Left ventricle myocardium superior (tissue), 1 donor: ENCODE measurements around the gene KCNIP1. TPM values are rescaled to one million over a fixed set of nuclear protein-coding genes. Genes with fewer than 3 reads are reported as not detected.

ENCODE experiments used
- ATAC-seq: fragments of 200-7000 bp; cut with Tn5 transposase; one replicate; pipeline ENCODE4 v1.9.1; 2020; ENCODE audit warnings: mild to moderate bottlenecking, moderate library complexity
- DNase-seq: peaks from one replicate; pipeline ENCODE4 v3.0.0-alpha.2; 2020
- intact Hi-C: fragments of 100-400 bp; cut with micrococcal nuclease; formaldehyde crosslinking; loops from one replicate; pipeline ENCODE4 v1.11.0; 2022
- long read RNA-seq: library from polyadenylated mRNA; unstranded; transcript quantifications from one replicate; pipeline ENCODE4 v2.0.0, GENCODE V29; 2021
- total RNA-seq: library from RNA; stranded (reverse); fragmentation: NEBNext Ultra II Directional; extraction: Animal tissue kit (Norgen Biotek cat#: 25700); gene quantifications from one replicate; pipeline ENCODE4 v1.2.1, GENCODE V29; 2021
- donor health status: DM: no; HTN: yes; CAD: no; lungs with severe emphysema.

The KCNIP1 gene
- 0.20 TPM for total RNA-seq
- long read RNA-seq, partial matches to known transcripts = 0 of 1 reads
- long read RNA-seq, other reads (novel, unspliced or antisense) = 1 of 1 reads

GRCh38 chr5:170503990-170504596, at the start of gene KCNIP1:
TSS of gene KCNIP1 (plus strand) at chr5:170504020.
- DNase-seq (peak; percentile 58), ATAC-seq (peak; percentile 73)
- intact Hi-C loops = no loop called here

GRCh38 chr5:170463426-170463825, 40.4 kb upstream of the KCNIP1 start:
- DNase-seq (no peak), ATAC-seq (no peak)
- intact Hi-C loops = no loop called here

- intact Hi-C loops = no loop called here
- ATAC-seq (no peak), DNase-seq (no peak)
These were observed 39.3 kb upstream of the KCNIP1 start for GRCh38 chr5:170464280-170465127.

GRCh38 chr5:170466553-170466952, 37.3 kb upstream of the KCNIP1 start:
- intact Hi-C loops = no loop called here

GRCh38 chr5:170466988-170467707, 36.7 kb upstream of the KCNIP1 start:
- DNase-seq (no peak), ATAC-seq (no peak)
- intact Hi-C loops = no loop called here

More at GRCh38 chr5:170466553-170466952, 37.3 kb upstream of the KCNIP1 start:
- ATAC-seq (no peak), DNase-seq (no peak)

GRCh38 chr5:170468633-170469285, 35.1 kb upstream of the KCNIP1 start:
- intact Hi-C loops = no loop called here
- DNase-seq (no peak), ATAC-seq (no peak)

GRCh38 chr5:170469414-170469813, 34.4 kb upstream of the KCNIP1 start:
- ATAC-seq = no peak
- DNase-seq = no peak
- intact Hi-C loops = no loop called here

- DNase-seq (no peak), ATAC-seq (no peak)
- intact Hi-C loops = no loop called here
These were observed 33.5 kb upstream of the KCNIP1 start for GRCh38 chr5:170470275-170470674.

GRCh38 chr5:170470808-170471404, 32.9 kb upstream of the KCNIP1 start:
- DNase-seq (no peak), ATAC-seq (no peak)
- intact Hi-C loops = no loop called here

- ATAC-seq (no peak), DNase-seq (no peak)
- intact Hi-C loops = no loop called here
These were observed 32.2 kb upstream of the KCNIP1 start for GRCh38 chr5:170471551-170472178.

- no peak for ATAC-seq
- DNase-seq = no peak
These were observed 30.2 kb upstream of the KCNIP1 start for GRCh38 chr5:170473642-170474041.

GRCh38 chr5:170474489-170475274, 29.1 kb upstream of the KCNIP1 start:
- intact Hi-C loops = no loop called here
- no peak for ATAC-seq

More at GRCh38 chr5:170473642-170474041, 30.2 kb upstream of the KCNIP1 start:
- intact Hi-C loops = no loop called here

GRCh38 chr5:170475294-170476000, 28.4 kb upstream of the KCNIP1 start:
- intact Hi-C loops = no loop called here
- DNase-seq = no peak
- ATAC-seq = no peak

More at GRCh38 chr5:170474489-170475274, 29.1 kb upstream of the KCNIP1 start:
- DNase-seq = no peak

GRCh38 chr5:170476704-170477103, 27.1 kb upstream of the KCNIP1 start:
- ATAC-seq (no peak), DNase-seq (no peak)
- intact Hi-C loops = no loop called here

- intact Hi-C loops = no loop called here
- ATAC-seq = no peak
- DNase-seq = no peak
These were observed 25.9 kb upstream of the KCNIP1 start for GRCh38 chr5:170477906-170478305.

GRCh38 chr5:170478306-170478705, 25.5 kb upstream of the KCNIP1 start:
- intact Hi-C loops = no loop called here
- no peak for DNase-seq
- ATAC-seq = no peak

GRCh38 chr5:170479484-170479883, 24.3 kb upstream of the KCNIP1 start:
- intact Hi-C loops = no loop called here
- ATAC-seq = no peak
- no peak for DNase-seq
